ENCODE results near the gene LIMS2. TPM values are rescaled to one million over a fixed set of nuclear protein-coding genes. Genes with fewer than 3 reads are reported as not detected.

The LIMS2 gene
- total and polyA plus RNA-seq, 2 of the 8 experiments (the other 6 are each of a cell fraction or from before 2014, with no cell fraction given) = 3.3 to 4.8 TPM

DNA sequence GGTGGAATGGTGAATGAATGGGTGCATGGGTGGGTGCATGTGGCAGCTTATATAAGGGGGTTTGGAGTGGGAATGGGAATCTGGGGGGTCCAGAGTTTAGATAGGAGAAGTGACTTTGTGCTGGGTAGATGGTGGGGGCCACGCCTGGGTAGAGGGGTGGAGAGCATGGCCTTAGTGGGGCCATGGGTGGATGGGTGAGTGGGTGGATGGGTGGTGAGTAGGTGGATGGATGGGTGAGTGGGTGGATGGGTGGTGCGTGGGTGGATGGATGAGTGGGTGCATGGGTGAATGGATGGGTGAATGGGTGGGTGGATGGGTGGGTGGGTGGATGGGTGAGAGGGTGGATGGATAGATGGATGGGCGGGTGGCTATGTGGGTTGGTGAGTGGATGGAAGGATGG is 86.0 kb downstream of the LIMS2 start (continued):
- TF ChIP-seq, protein P1, sequence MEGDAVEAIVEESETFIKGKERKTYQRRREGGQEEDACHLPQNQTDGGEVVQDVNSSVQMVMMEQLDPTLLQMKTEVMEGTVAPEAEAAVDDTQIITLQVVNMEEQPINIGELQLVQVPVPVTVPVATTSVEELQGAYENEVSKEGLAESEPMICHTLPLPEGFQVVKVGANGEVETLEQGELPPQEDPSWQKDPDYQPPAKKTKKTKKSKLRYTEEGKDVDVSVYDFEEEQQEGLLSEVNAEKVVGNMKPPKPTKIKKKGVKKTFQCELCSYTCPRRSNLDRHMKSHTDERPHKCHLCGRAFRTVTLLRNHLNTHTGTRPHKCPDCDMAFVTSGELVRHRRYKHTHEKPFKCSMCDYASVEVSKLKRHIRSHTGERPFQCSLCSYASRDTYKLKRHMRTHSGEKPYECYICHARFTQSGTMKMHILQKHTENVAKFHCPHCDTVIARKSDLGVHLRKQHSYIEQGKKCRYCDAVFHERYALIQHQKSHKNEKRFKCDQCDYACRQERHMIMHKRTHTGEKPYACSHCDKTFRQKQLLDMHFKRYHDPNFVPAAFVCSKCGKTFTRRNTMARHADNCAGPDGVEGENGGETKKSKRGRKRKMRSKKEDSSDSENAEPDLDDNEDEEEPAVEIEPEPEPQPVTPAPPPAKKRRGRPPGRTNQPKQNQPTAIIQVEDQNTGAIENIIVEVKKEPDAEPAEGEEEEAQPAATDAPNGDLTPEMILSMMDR (IDR thresholded peaks at IDR 0.05; ENCODE audit: control extremely low read depth in 1 of 3, insufficient read depth in 1 of 3, low read depth in 1 of 3, low read length in 3 of 3) = no peak
- TF ChIP-seq KDM5A (IDR thresholded peaks at IDR 0.05; ENCODE audit: low read length) (no peak), EP300 (IDR thresholded peaks at IDR 0.05; ENCODE audit: borderline replicate concordance in 1 of 2, low read depth in 2 of 2, low read length in 2 of 2) (no peak), NANOG (IDR thresholded peaks at IDR 0.05; ENCODE audit: insufficient read depth, low read depth, low read length, poor library complexity, severe bottlenecking) (no peak), SP1 (IDR thresholded peaks at IDR 0.05; ENCODE audit: low read depth, low read length) (no peak), SAP30 (IDR thresholded peaks at IDR 0.05; ENCODE audit: insufficient read depth, insufficient replicate concordance, low read length) (no peak)
- TF ChIP-seq, protein P2, sequence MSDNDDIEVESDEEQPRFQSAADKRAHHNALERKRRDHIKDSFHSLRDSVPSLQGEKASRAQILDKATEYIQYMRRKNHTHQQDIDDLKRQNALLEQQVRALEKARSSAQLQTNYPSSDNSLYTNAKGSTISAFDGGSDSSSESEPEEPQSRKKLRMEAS (IDR thresholded peaks at IDR 0.05) = no peak

Other genes with a start within 250 kb of the LIMS2 start
- 64.7 and 64.8 TPM in 2 replicates for gene IWS1, start 149.0 kb downstream of the LIMS2 start, total RNA-seq (2021; fragmentation: NEBNext Ultra II Directional; extraction: Animal tissue kit (Norgen Biotek cat#: 25700))
- gene IWS1, start 149.0 kb downstream of the LIMS2 start, polyA plus RNA-seq (2011; rRNA removed) = 15.9 and 18.4 TPM in 2 replicates
- not detected in 2 replicates for gene MYO7B, start 139.8 kb downstream of the LIMS2 start, total RNA-seq (2021; fragmentation: NEBNext Ultra II Directional; extraction: Animal tissue kit (Norgen Biotek cat#: 25700))
- gene MYO7B, start 139.8 kb downstream of the LIMS2 start, polyA plus RNA-seq (2011; rRNA removed) = 0.05 TPM in 1 of 2 replicates, not detected in the other
- not detected in 2 replicates for gene GPR17, start 29.4 kb downstream of the LIMS2 start, total RNA-seq (2021; fragmentation: NEBNext Ultra II Directional; extraction: Animal tissue kit (Norgen Biotek cat#: 25700))
- gene GPR17, start 29.4 kb downstream of the LIMS2 start, polyA plus RNA-seq (2011; rRNA removed) = 0.03 TPM in 2 replicates
- gene SFT2D3, start 26.0 kb upstream of the LIMS2 start, total RNA-seq (2021; fragmentation: NEBNext Ultra II Directional; extraction: Animal tissue kit (Norgen Biotek cat#: 25700)) = 7.1 and 7.3 TPM in 2 replicates
- 7.3 and 10.3 TPM in 2 replicates for gene SFT2D3, start 26.0 kb upstream of the LIMS2 start, polyA plus RNA-seq (2011; rRNA removed)
- gene WDR33, start 135.6 kb upstream of the LIMS2 start, total RNA-seq (2021; fragmentation: NEBNext Ultra II Directional; extraction: Animal tissue kit (Norgen Biotek cat#: 25700)) = 82.7 and 84.6 TPM in 2 replicates
- 12.7 and 18.1 TPM in 2 replicates for gene WDR33, start 135.6 kb upstream of the LIMS2 start, polyA plus RNA-seq (2011; rRNA removed)
- 73.9 and 80.6 TPM in 2 replicates for gene POLR2D, start 182.6 kb upstream of the LIMS2 start, total RNA-seq (2021; fragmentation: NEBNext Ultra II Directional; extraction: Animal tissue kit (Norgen Biotek cat#: 25700))
- gene POLR2D, start 182.6 kb upstream of the LIMS2 start, polyA plus RNA-seq (2011; rRNA removed) = 19.5 and 25.3 TPM in 2 replicates
- gene AMMECR1L, start 210.4 kb upstream of the LIMS2 start, total RNA-seq (2021; fragmentation: NEBNext Ultra II Directional; extraction: Animal tissue kit (Norgen Biotek cat#: 25700)) = 18.8 and 19.7 TPM in 2 replicates
- 10.1 and 10.2 TPM in 2 replicates for gene AMMECR1L, start 210.4 kb upstream of the LIMS2 start, polyA plus RNA-seq (2011; rRNA removed)